ENCODE measurements around the gene C2orf78.
A peak's percentile ranks its signal among the peaks of the same experiment; 100 is the strongest.
"Not testable (repeated sequence)": the region's sequence is repeated elsewhere in the genome, so short reads cannot be mapped to it uniquely, and the experiment has no call there.

The C2orf78 gene

GRCh38 chr2:73766994-73767393 is 17.0 kb upstream of the C2orf78 start:
- intact Hi-C loops (cut with micrococcal nuclease): no loop called here
- Mint-ChIP-seq H3K4me3 (no peak overlapping the region), H3K36me3 (ENCODE audit: low read depth) (peaks cover 96% of the 10 kb centered on the region), H3K27ac (no peak overlapping the region), H3K9me3 (no peaks in the 10 kb centered on the region), H3K27me3 (no peaks in the 10 kb centered on the region), H3K4me1 (ENCODE audit: low read depth) (no peaks in the 10 kb centered on the region)

DNA sequence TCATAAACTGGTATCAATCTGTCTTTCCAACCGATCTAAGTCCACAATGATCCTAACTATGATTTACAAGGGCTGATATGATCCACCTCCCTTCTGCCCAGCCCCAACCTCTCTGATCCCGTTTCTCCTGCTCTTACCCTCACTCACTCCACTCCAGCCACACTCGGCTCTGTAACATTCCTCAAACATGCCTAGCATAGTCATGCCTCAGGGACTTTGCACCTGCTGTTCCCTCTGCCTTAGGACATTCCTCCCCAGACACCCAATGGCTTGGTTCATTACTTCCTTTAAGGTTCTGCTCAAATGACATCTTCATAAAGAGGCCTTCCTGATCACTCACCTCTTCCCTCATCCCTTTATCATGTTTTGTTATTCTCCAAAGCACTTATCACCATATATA is 13.3 kb upstream of the C2orf78 start:
- Mint-ChIP-seq H3K9me3 (no peaks in the 10 kb centered on the region), H3K4me1 (ENCODE audit: low read depth) (no peaks in the 10 kb centered on the region), H3K27me3 (no peaks in the 10 kb centered on the region), H3K27ac (no peak overlapping the region), H3K4me3 (no peak overlapping the region), H3K36me3 (ENCODE audit: low read depth) (peaks cover 97% of the 10 kb centered on the region)
- intact Hi-C loops (cut with micrococcal nuclease): no loop called here

DNA sequence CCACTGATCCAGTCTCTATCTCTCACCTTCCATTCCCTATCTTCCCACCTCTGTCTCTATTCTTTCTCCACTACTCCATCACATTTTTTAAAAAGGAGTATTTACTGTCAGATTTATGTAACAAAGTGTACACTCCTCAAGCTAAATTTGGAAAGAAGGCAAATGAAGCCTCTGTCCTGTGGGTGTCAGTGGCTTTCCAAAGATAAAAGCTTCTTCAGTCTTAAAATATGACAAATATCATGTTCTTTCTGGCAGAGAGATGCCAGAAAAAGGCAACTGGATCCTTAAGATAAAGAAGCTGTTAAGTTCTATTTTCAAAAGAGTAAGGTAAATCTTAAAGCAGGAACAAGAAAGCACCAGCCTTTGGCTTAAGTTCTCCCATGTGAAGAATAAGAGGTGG is 11.2 kb upstream of the C2orf78 start:
- intact Hi-C loops (cut with micrococcal nuclease): no loop called here
- Mint-ChIP-seq H3K9me3 (no peaks in the 10 kb centered on the region), H3K36me3 (ENCODE audit: low read depth) (peaks cover 93% of the 10 kb centered on the region), H3K4me1 (ENCODE audit: low read depth) (peaks cover 10% of the 10 kb centered on the region), H3K27ac (no peak overlapping the region), H3K4me3 (no peak overlapping the region), H3K27me3 (no peaks in the 10 kb centered on the region)

DNA sequence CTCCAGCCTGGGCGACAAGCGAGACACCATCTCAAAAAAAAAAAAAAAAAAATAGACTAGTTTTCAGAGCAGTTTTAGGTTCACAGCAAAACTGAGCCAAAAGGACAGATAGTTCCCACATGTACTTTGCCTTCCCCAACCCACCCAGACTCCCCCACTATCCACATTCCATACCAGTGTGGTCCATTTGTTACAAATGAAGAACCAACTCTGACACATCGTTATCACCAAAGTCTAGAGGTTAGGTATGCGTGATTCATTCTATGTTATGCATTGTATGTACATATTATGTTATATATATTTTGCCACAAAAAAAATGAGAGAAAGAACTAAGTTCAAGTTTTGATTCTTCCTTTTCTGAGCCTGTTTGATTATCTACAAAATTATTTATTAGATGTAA is 7.6 kb upstream of the C2orf78 start:
- Mint-ChIP-seq H3K27ac (no peak overlapping the region), H3K27me3 (no peaks in the 10 kb centered on the region), H3K4me1 (ENCODE audit: low read depth) (peaks cover 23% of the 10 kb centered on the region), H3K9me3 (no peaks in the 10 kb centered on the region), H3K4me3 (no peak overlapping the region), H3K36me3 (ENCODE audit: low read depth) (peaks cover 76% of the 10 kb centered on the region)
- intact Hi-C loops (cut with micrococcal nuclease): no loop called here

DNA sequence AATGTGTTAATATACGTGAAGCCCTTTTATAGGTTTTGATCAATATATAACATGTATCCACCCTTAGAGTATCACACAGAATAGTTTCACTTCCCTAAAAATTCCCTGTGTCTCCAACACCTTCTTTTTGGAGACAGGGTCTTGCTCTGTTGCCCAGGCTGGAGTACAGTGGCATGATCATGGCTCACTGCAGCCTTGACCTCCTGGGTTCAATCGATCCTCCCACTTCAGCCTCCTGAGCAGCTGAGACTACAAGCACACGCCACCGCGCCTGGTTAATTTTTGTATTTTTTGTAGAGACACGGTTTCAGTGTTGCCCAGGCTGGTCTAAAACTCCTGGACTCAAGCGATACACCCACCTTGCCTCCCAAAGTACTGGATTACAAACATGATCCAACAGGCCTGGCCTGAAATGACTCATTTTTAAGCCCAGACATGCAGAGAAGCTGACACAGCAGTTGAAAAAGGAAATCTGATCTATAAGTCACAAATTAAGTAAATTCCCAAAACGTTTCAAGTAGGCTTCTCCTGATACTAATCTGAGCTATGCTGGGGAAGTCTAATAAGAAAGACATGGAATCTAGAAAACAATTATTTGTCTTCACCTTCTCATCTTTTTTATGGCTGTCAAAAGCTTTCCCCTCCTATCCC is 7.0 kb upstream of the C2orf78 start:
- Mint-ChIP-seq H3K4me3 (no peak overlapping the region), H3K27me3 (no peaks in the 10 kb centered on the region), H3K9me3 (no peaks in the 10 kb centered on the region), H3K36me3 (ENCODE audit: low read depth) (peaks cover 70% of the 10 kb centered on the region), H3K27ac (peak overlapping the region; percentile 9), H3K4me1 (ENCODE audit: low read depth) (peaks cover 23% of the 10 kb centered on the region)
- intact Hi-C loops (cut with micrococcal nuclease): no loop called here

- H3K27me3 Mint-ChIP-seq; intact Hi-C loops (cut with micrococcal nuclease); H3K9me3 Mint-ChIP-seq: not testable (repeated sequence)
- peaks cover 50% of the 10 kb centered on the region for H3K36me3 Mint-ChIP-seq (ENCODE audit: low read depth)
- peaks cover 23% of the 10 kb centered on the region for H3K4me1 Mint-ChIP-seq (ENCODE audit: low read depth)
- H3K4me3 Mint-ChIP-seq: peak overlapping the region; percentile 94
- H3K27ac Mint-ChIP-seq: peak overlapping the region; percentile 93
Observed at GRCh38 chr2:73778867-73779466, 5.0 kb upstream of the C2orf78 start.

DNA sequence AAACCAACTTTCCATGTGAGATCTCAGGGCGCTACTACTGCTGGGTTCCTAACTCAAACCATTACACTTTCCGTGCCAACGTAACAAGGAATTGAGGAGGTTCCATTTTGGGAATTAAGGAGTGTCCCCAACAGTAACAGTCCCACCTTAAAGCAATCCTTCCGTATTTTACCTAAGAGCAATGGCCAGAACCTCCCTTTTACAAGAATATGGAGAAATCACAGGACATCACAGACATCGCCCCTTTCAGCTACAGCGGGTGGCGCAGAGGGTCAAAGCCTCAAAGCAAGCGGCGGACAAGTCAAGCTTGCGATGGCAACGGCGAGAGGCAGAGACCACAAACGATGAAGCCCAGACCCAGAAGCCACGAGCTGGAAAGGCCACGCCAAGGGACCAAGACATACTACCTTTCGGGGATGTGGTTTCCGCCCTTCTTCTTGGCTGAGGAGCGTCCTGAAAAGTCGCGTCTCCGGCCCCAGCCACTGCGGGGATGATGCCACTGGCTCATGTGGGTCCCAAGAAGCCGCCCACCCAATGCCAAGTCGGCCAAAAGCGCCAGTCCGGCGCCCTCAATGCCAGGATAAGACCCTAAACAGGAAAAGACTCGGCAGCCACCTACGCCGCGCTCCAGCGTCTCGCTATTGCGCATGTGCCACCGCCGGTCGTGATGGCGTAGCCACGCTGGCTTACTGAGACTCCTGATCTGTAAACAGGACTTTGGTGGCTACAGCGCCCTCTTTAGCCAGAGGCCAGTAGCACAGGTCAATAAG is 4.3 kb upstream of the C2orf78 start, which contains the start of gene DUSP11:
Gene DUSP11 (minus strand): TSS at position 637 of the 770 bp plus-strand sequence. CDS start 129 bp downstream, at position 508.
- H3K9me3 Mint-ChIP-seq: no peaks in the 10 kb centered on the region
- H3K4me3 Mint-ChIP-seq: peak within 1 kb of the TSS; percentile 94
- peaks cover 4% of the 10 kb centered on the region for H3K27me3 Mint-ChIP-seq
- peaks cover 23% of the 10 kb centered on the region for H3K4me1 Mint-ChIP-seq (ENCODE audit: low read depth)
- intact Hi-C loops (cut with micrococcal nuclease): no loop called here
- peak within 1 kb of the TSS; percentile 93 for H3K27ac Mint-ChIP-seq
- H3K36me3 Mint-ChIP-seq (ENCODE audit: low read depth): peaks cover 43% of the 10 kb centered on the region

- Mint-ChIP-seq H3K27ac (peak overlapping the region; percentile 93), H3K9me3 (no peaks in the 10 kb centered on the region), H3K4me3 (peak overlapping the region; percentile 94), H3K4me1 (ENCODE audit: low read depth) (peaks cover 23% of the 10 kb centered on the region), H3K27me3 (peaks cover 4% of the 10 kb centered on the region), H3K36me3 (ENCODE audit: low read depth) (peaks cover 38% of the 10 kb centered on the region)
- intact Hi-C loops (cut with micrococcal nuclease): no loop called here
Observed at GRCh38 chr2:73780237-73780582, 3.8 kb upstream of the C2orf78 start.

DNA sequence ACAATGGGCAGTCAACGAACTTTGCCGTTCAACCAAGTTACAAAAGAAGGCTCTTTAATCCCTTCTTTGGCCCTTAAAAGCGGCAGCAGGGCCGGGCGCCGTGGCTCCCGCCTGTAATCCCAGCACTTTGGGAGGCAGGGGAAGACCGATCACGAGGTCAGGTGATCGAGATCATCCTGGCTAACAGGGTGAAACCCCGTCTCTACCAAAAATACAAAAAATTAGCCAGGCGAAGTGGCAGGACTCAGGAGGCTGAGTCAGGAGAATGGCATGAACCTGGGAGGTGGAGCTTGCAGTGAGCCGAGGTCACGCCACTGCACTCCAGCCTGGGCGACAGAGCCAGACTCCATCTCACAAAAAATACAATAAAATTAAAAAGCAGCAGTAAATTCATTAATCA is 581 bp upstream of the C2orf78 start:
- intact Hi-C loops (cut with micrococcal nuclease); H3K9me3 Mint-ChIP-seq; H3K27me3 Mint-ChIP-seq; H3K27ac Mint-ChIP-seq; H3K4me1 Mint-ChIP-seq (ENCODE audit: low read depth); H3K4me3 Mint-ChIP-seq: not testable (repeated sequence)
- H3K36me3 Mint-ChIP-seq (ENCODE audit: low read depth): peaks cover 13% of the 10 kb centered on the region

GRCh38 chr2:73811878-73812277 is 27.9 kb downstream of the C2orf78 start:
- H3K36me3 Mint-ChIP-seq (ENCODE audit: low read depth): no peaks in the 10 kb centered on the region
- no peak overlapping the region for H3K4me3 Mint-ChIP-seq
- H3K4me1 Mint-ChIP-seq (ENCODE audit: low read depth): peaks cover 4% of the 10 kb centered on the region
- H3K27me3 Mint-ChIP-seq: no peaks in the 10 kb centered on the region
- no peaks in the 10 kb centered on the region for H3K9me3 Mint-ChIP-seq
- no peak overlapping the region for H3K27ac Mint-ChIP-seq
- intact Hi-C loops (cut with micrococcal nuclease): no loop called here

DNA sequence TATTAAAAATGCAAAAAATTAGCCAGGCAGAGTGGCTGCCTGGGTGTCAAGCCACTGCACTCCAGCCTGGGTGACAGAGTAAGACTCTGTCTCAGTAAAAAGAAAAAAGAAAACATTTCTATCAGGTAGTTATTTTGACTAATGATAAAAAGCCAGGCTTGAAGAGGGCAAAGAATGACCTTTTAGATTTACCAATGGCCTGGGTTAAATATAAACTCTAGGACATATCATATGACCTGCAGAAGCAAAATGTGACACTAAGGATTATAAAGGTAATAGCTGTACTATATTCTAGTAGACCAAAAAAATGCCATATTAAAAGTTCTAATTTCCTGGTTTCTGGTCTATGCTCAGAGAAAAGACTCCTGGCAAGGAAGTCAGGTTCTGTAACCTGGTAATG is 28.7 kb downstream of the C2orf78 start:
- intact Hi-C loops (cut with micrococcal nuclease): no loop called here
- Mint-ChIP-seq H3K27ac (no peak overlapping the region), H3K9me3 (no peaks in the 10 kb centered on the region), H3K27me3 (no peaks in the 10 kb centered on the region), H3K4me1 (ENCODE audit: low read depth) (peaks cover 4% of the 10 kb centered on the region), H3K36me3 (ENCODE audit: low read depth) (no peaks in the 10 kb centered on the region), H3K4me3 (no peak overlapping the region)

DNA sequence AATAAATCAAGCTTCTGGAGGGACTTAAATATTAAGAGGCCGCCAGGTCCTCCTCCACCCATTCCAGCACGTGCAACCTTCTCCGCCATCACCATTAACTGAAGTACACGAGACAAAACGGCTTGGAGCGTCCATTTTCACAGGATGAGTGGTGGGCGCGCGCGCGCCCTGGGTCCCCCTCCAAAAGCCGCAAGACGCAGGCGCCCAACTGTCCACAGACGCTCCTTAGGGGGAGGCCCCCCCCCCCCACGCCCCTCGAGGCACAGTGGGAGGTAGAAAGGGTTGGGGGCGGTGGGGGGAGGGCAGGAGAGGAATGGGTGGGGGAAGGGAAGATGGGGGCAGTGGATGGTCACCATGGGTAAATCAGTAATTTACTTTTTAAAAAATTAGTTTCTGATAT is 34.3 kb downstream of the C2orf78 start:
- no peak overlapping the region for H3K4me3 Mint-ChIP-seq

GRCh38 chr2:73821227-73821626 is 37.2 kb downstream of the C2orf78 start:
- Mint-ChIP-seq H3K36me3 (ENCODE audit: low read depth) (no peaks in the 10 kb centered on the region), H3K9me3 (no peaks in the 10 kb centered on the region), H3K4me3 (no peak overlapping the region), H3K27me3 (peaks cover 10% of the 10 kb centered on the region), H3K4me1 (ENCODE audit: low read depth) (no peaks in the 10 kb centered on the region), H3K27ac (no peak overlapping the region)
- intact Hi-C loops (cut with micrococcal nuclease): no loop called here

More for the DNA sequence above, 34.3 kb downstream of the C2orf78 start:
- Mint-ChIP-seq H3K27me3 (peaks cover 10% of the 10 kb centered on the region), H3K36me3 (ENCODE audit: low read depth) (no peaks in the 10 kb centered on the region), H3K27ac (no peak overlapping the region), H3K9me3 (no peaks in the 10 kb centered on the region), H3K4me1 (ENCODE audit: low read depth) (peaks cover 3% of the 10 kb centered on the region)
- intact Hi-C loops (cut with micrococcal nuclease): no loop called here

DNA sequence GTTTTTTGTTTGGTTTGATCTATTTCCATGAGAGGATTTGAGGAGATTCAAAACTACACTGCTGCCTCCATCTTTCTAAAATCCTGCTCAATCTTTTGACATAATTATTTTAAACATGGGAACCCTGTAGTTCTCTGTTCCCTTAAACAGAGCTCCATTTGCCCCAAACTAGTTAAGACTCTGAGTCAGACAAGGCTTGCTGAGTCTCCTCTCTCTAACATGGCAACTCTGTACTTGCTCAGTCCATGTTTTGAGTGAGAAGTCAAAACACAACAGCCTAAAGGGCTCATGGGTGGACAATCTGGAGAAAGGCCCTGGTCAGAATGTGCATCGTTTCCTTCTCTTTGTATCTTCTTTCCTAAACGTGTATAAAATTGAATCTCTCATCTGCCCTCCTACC is 37.7 kb downstream of the C2orf78 start:
- no peaks in the 10 kb centered on the region for H3K4me1 Mint-ChIP-seq (ENCODE audit: low read depth)
- H3K36me3 Mint-ChIP-seq (ENCODE audit: low read depth): no peaks in the 10 kb centered on the region
- peaks cover 10% of the 10 kb centered on the region for H3K27me3 Mint-ChIP-seq
- no peak overlapping the region for H3K4me3 Mint-ChIP-seq
- intact Hi-C loops (cut with micrococcal nuclease): no loop called here
- no peaks in the 10 kb centered on the region for H3K9me3 Mint-ChIP-seq
- no peak overlapping the region for H3K27ac Mint-ChIP-seq
